Measurements from ENCODE around the gene ANKRD40CL.

- TF ChIP-seq POLR2A (IDR thresholded peaks at IDR 0.05) (no peak), CTCF (IDR thresholded peaks at IDR 0.05 in 8 of 11, conservative IDR thresholded peaks at IDR 0.05 in 3 of 11) (no peak)
Observed at GRCh38 chr17:50805486-50805885, 38.2 kb upstream of the ANKRD40CL start.
